Osteocyte (in vitro differentiated cells): ENCODE results near the gene STX5. TPM values are rescaled to one million over a fixed set of nuclear protein-coding genes. Genes with fewer than 3 reads are reported as not detected.
"Not testable (repeated sequence)": the region's sequence is repeated elsewhere in the genome, so short reads cannot be mapped to it uniquely, and the experiment has no call there.

Source experiments
- DNase-seq: peaks from one replicate; pipeline ENCODE4 v3.0.0; 2021; ENCODE audit warnings: mixed read lengths; ENCODE audit not compliant: unreplicated experiment; ENCODE audit errors: extremely low spot score
- H3K27ac Mint-ChIP-seq: one replicate; pipeline ENCODE4 v1.8.0; 2021; ENCODE audit warnings: mild to moderate bottlenecking, mixed read lengths; ENCODE audit not compliant: unreplicated experiment
- H3K27me3 Mint-ChIP-seq: one replicate; pipeline ENCODE4 v1.8.0; 2021; ENCODE audit warnings: mixed read lengths; ENCODE audit not compliant: unreplicated experiment
- H3K36me3 Mint-ChIP-seq: one replicate; pipeline ENCODE4 v1.8.0; 2021; ENCODE audit warnings: mixed read lengths; ENCODE audit not compliant: unreplicated experiment
- H3K4me1 Mint-ChIP-seq: one replicate; pipeline ENCODE4 v1.8.0; 2021; ENCODE audit warnings: mixed read lengths; ENCODE audit not compliant: unreplicated experiment
- H3K4me3 Mint-ChIP-seq: one replicate; pipeline ENCODE4 v1.8.0; 2021; ENCODE audit warnings: mild to moderate bottlenecking, moderate library complexity, mixed read lengths; ENCODE audit not compliant: unreplicated experiment
- H3K9me3 Mint-ChIP-seq: one replicate; pipeline ENCODE4 v1.8.0; 2021; ENCODE audit warnings: mixed read lengths; ENCODE audit not compliant: unreplicated experiment
- total RNA-seq: library from RNA; stranded (reverse); gene quantifications from 2 replicates; pipeline ENCODE4 v1.2.1, GENCODE V29; 2021
- TF ChIP-seq, protein P1 (sequence below): fragments of 200-600 bp; sonication (generic); IDR thresholded peaks from 2 replicates; pipeline ENCODE4 v1.5.0; 2021; ENCODE audit warnings: antibody characterized with exemption, mild to moderate bottlenecking, moderate library complexity

The STX5 gene
- total RNA-seq, 1 donor from 2014 or later, result 71.0 TPM

DNA sequence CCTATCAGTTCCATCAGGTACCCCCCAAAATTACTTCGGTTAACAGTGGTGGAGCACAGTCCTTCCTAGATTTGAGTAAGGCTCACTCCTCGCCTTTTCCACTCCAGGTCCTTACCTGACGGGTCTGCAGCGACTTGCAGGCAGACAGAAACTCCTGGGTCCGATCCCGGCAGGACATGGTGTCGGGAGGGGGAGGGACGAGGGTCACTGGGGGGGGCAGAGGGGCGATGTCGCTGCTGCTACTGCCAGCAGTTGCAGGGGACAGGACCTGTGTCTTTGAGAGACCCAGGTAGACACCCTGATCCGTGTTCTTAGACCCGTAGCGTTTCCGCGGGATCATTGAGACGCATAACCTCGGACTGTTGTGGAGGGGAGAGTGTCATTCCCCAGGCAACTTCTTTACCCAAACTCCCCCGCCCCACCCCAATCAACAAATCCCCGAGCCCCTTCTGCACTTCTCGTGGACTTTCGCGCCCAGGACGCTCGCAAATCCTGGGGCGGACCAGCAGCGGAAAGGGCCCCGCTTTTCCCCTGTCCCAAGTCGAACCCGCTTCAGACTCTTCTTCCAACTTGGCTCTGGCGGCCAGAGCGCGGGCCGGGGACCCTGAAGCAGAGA lies 839 bp downstream of the STX5 start:
- peaks cover 17% of the 10 kb centered on the region for H3K36me3 Mint-ChIP-seq
- H3K27me3 Mint-ChIP-seq, result no peaks in the 10 kb centered on the region
- no peaks in the 10 kb centered on the region for H3K9me3 Mint-ChIP-seq
- peak overlapping the region; percentile 98 for H3K4me3 Mint-ChIP-seq
- peak overlapping the region; percentile 100 for H3K27ac Mint-ChIP-seq
- TF ChIP-seq, protein P1, sequence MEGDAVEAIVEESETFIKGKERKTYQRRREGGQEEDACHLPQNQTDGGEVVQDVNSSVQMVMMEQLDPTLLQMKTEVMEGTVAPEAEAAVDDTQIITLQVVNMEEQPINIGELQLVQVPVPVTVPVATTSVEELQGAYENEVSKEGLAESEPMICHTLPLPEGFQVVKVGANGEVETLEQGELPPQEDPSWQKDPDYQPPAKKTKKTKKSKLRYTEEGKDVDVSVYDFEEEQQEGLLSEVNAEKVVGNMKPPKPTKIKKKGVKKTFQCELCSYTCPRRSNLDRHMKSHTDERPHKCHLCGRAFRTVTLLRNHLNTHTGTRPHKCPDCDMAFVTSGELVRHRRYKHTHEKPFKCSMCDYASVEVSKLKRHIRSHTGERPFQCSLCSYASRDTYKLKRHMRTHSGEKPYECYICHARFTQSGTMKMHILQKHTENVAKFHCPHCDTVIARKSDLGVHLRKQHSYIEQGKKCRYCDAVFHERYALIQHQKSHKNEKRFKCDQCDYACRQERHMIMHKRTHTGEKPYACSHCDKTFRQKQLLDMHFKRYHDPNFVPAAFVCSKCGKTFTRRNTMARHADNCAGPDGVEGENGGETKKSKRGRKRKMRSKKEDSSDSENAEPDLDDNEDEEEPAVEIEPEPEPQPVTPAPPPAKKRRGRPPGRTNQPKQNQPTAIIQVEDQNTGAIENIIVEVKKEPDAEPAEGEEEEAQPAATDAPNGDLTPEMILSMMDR, result no peak
- H3K4me1 Mint-ChIP-seq, result peaks cover 30% of the 10 kb centered on the region
- DNase-seq, result no peak

DNA sequence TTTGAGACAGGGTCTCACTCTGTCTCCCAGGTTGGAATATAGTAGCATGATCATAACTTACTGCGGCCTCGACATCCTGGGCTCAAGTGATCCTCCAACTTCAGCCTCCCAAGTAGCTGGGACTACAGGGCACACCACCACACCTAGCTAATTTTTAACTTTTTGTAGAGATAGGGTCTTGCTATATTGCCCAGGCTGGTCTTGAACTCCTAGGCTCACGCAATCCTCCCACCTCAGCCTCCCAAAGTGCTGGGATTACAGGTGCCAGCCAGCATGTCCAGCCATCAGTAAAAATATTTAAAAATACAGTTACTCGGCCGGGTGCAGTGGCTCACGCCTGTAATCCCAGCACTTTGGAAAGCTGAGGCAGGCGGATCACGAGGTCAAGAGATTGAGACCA lies 3.7 kb downstream of the STX5 start:
- Mint-ChIP-seq H3K36me3 (peaks cover 33% of the 10 kb centered on the region), H3K4me1 (peaks cover 19% of the 10 kb centered on the region)
- DNase-seq, H3K27ac Mint-ChIP-seq, H3K9me3 Mint-ChIP-seq, H3K4me3 Mint-ChIP-seq, H3K27me3 Mint-ChIP-seq: not testable (repeated sequence)

DNA sequence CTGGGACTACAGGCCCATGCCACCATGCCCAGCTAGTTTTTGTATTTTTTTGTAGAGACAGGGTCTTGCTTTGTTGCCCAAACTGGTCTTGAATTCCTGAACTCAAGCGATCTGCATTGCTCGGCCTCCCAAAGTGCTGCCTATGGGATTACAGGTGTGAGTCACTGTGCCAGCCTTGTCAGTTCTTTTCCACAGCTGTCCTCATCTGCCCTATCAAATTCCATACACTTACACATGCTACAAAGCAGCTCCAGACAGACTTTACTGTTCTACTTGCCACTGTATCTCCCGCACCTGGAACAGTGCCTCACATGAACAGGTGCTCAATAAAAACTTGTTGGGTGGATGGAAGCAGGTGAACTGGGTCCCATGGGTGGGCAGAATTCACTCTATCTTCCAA lies 8.2 kb downstream of the STX5 start:
- H3K9me3 Mint-ChIP-seq, result no peaks in the 10 kb centered on the region
- no peaks in the 10 kb centered on the region for H3K27me3 Mint-ChIP-seq
- no peaks in the 10 kb centered on the region for H3K4me1 Mint-ChIP-seq
- DNase-seq, result no peak
- H3K27ac Mint-ChIP-seq, result no peak overlapping the region
- H3K36me3 Mint-ChIP-seq, result peaks cover 47% of the 10 kb centered on the region
- H3K4me3 Mint-ChIP-seq, result no peak overlapping the region
- TF ChIP-seq, protein P1, result no peak

DNA sequence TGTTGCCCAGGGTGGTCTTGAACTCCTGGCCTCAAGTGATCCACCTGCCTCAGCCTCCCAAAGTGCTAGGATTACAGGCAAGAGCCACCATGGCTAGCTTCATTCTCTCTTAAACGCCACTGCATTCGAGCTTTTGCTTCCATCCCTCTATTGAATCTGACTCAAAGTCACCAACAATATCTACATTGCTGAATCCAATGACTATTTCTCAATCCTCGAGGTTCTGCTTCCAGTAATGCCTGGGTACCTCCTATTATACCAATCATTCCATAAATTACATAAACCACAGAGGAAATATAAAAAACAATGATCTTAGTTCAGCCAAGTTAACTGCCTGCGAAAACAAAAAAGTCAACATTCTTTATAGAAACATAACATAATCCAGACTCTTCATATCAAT lies 14.7 kb downstream of the STX5 start:
- H3K36me3 Mint-ChIP-seq, result peaks cover 27% of the 10 kb centered on the region
- H3K27ac Mint-ChIP-seq, result no peak overlapping the region
- TF ChIP-seq, protein P1, result no peak
- H3K27me3 Mint-ChIP-seq, result no peaks in the 10 kb centered on the region
- no peaks in the 10 kb centered on the region for H3K9me3 Mint-ChIP-seq
- no peak overlapping the region for H3K4me3 Mint-ChIP-seq
- DNase-seq, result no peak
- H3K4me1 Mint-ChIP-seq, result no peaks in the 10 kb centered on the region

DNA sequence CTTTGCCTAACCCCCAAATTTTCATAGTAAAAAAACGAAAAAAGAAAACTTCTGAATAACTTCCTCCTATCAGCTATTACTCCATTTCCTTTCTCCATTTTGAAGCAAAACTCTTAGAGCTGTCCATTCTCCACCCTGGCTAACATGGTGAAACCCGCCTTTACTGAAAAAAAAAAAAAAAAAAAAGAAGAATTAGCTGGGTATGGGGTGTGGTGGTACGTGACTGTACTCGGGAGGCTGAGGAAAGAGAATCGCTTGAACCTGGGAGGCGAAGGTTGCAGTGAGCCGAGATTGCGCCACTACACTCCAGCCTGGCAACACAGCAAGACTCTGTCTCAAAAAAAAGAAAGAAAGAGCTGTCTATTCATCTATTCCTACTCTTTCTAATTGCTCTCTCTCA lies 15.3 kb downstream of the STX5 start:
- no peak for DNase-seq
- H3K4me3 Mint-ChIP-seq, result no peak overlapping the region
- no peaks in the 10 kb centered on the region for H3K4me1 Mint-ChIP-seq
- H3K9me3 Mint-ChIP-seq, result no peaks in the 10 kb centered on the region
- peaks cover 27% of the 10 kb centered on the region for H3K36me3 Mint-ChIP-seq
- H3K27me3 Mint-ChIP-seq, result no peaks in the 10 kb centered on the region
- no peak overlapping the region for H3K27ac Mint-ChIP-seq
- TF ChIP-seq, protein P1, result no peak

DNA sequence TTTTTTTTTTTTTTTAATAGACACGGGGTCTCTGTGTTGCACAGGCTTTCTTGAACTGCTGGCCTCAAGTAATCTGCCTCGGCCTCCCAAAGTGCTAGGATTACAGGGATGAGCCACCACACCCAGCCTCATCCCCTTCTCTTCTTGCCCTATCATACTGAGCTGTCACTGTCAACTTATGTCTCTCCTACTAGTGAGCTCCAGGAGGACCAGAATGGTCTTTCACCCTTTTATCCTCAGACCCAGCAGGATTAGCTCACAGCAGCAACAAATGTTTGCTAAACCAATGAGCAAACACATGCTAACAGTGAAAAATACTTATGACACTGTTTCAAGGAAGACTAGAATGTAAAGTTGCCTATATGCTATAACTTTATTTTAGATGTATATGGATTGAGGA lies 20.2 kb downstream of the STX5 start:
- Mint-ChIP-seq H3K36me3 (peaks cover 9% of the 10 kb centered on the region), H3K9me3 (no peaks in the 10 kb centered on the region), H3K27ac (peak overlapping the region; percentile 40), H3K27me3 (no peaks in the 10 kb centered on the region), H3K4me1 (peaks cover 2% of the 10 kb centered on the region), H3K4me3 (no peak overlapping the region)
- no peak for DNase-seq
- TF ChIP-seq, protein P1, result no peak
